ENCODE measurements around the gene COPS2.
"Not testable (repeated sequence)": the region's sequence is repeated elsewhere in the genome, so short reads cannot be mapped to it uniquely, and the experiment has no call there.

COPS2 gene

DNA sequence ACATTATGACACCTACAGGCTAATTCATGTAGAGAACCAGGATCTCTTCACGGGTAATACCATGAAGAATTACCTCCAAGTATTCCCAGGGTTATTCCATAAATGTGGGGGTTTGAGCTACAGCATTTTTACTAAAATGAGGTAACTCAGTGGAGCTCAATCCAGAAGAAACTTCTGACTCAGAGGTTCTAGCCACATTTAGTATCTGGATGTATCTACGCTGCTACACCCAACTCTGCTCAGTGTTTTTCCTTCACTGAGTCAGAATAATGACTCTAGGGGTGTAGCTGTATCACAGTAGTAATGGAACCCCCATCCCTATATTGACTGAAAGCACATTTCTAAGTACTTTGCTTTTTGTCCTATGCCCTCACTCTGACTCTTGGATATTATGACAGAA, 52.4 kb downstream of the COPS2 start:
- DNase-seq (ENCODE audit: low spot score), result no peak

DNA sequence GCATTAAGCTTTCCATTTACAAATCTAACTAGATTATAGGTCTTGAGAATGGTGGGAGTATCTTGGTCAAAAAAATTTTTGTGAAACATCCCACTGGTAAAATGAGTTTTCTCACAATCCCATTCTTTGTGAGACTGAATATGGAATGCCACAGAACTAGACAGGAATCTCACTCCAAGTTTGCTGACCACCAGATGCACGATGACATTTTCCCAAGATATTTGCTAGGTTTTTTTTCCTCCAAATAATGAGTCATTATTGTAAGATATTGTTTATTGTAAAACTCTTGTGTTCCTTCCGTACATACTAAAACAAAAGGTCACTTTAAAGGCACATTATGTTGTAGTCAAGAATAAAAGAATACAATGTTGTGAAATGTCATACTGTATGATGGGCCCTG, 53.9 kb downstream of the COPS2 start:
- no peak for DNase-seq (ENCODE audit: low spot score)

DNA sequence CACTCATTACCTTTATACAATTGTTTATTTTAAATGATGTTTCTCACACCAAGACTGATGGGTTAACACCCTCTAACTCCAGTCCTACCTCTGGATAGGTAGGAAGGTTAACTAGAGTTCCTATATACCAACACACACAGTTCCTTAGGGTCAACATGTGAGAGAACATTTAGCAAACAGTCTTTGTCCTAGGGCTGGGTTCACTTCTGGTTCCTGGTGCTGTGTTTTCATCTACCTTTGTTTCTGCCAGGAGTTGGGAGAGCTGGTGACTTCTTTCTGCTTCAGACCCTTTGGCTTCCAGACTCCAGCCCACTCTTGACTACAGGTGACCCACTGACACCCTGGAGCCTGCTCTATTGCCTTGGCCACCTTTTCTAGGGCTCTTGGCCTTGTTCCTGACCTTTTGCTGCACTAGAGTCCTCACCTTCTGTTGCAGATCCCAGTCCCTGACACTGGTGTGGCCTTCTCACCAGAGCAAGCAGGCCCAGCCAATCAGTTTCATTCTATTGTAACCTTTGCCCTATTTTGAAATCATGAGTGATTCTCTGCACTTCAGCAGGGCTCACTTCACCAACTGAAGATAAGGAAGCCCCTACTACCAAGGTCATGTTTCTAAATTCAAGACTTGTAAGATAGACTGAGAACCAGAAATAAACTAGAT, 59.2 kb downstream of the COPS2 start:
- no peak for DNase-seq (ENCODE audit: low spot score)

DNA sequence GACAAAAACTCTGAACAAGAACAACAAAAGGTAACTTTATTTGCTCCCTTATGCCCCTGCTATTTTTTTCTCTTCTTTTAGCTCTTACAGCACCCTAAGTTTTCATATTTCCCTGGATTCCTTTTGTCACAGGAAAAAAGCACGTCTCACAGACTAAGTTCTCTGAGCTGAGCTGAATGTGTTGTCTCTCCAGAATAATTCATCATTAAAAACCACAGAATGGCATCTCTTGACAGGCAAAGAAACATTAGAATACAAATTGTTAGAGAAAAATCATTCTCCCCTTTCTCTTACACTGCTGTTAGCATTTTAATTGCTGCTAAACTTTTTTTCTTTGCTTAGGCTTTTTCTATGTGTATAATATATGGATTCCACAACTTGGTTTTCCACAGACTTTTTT, 60.5 kb downstream of the COPS2 start:
- no peak for DNase-seq (ENCODE audit: low spot score)

DNA sequence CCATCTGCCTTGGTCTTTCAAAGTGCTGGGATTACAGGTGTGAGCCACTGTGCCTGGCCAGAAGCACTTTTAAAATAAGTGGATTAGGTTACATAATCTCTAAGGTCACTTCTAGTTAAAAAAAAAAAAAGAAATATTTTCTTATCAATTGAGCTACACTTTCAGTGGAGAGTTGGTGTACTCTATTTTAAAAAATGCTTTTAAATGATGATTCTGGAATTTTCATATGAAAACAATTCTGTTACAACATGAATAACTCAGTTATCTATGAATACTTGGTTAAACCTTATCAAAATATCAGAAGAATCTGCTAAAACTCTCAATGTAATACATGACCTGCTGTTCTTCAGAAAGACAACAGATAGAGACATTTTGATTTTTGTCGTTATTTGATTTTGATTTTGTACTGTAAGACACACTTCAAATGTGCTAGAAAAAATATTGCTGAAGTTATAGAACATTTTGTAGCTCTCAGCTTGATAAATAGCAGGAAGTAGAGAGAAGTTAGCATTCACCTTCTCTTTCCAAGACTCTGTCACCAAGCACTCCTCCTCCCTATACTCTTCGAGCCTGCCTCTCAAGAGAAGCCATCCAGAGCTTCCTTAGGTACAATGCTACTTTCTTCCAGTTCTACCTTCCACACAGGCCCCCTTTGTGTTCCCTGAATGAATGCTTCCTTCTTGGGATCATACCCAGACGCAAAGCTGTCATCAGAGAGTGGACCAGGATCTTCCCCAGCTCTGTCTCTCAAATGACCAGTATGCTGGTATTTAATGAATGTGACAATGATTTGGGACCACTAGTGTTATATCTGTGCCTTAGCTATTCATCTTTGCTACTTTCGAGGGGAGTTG, 61.9 kb downstream of the COPS2 start:
- DNase-seq (ENCODE audit: low spot score), result no peak

DNA sequence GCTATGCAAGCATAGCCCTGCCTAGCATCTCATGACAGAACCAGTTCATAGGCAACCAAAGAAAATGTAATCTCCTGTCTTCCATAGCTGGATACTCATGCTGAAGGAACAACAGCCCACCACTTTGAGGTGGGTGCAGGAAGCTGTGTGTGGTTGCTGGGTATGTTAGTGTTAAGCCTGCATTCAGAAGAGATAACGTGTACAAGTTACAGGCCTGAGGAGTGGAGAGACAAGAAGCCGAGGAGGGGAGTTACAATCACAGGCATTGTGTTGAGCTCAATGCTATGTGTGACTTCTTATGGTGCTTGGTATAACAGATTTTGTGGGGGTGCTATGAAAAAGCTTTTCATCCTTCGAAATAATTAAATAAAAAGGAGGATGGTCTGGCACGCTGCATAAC, 66.4 kb downstream of the COPS2 start:
- no peak for DNase-seq (ENCODE audit: low spot score)

DNA sequence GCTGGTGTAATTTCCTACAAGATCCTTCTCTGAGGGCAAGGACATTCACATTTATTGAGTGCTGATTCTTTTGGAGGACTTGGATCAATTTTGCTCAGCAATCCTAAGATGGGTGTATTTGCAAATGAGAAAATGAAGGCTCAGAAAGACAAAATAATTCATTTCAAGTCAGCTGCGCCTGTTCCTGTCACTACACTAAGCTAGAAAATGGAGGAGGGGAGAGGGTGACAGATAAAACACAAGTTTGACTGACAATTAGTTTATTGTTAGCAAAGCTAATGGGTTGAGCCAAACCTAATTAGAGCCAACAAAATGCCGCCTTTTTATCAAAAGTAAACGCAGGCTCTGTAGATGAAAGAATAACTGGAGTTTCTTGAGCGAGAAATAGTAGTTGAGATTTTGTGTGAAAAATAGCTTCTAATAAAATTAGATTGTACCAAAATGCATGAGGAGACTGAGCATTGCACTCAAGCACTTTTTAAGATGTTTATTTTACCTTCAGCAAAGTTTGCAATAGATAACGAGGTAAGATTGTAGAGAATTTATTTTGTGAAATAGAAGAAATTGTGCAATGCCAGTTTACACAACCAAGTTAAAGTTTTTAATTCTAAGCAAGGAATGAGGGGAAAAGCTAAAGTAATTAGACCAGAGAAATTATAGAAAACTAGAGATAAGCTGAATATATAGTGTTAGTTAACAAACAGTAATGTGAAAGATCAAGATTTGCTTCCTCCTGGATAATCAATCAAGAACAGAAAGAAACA, 69.5 kb downstream of the COPS2 start:
- DNase-seq (ENCODE audit: low spot score), result no peak

DNA sequence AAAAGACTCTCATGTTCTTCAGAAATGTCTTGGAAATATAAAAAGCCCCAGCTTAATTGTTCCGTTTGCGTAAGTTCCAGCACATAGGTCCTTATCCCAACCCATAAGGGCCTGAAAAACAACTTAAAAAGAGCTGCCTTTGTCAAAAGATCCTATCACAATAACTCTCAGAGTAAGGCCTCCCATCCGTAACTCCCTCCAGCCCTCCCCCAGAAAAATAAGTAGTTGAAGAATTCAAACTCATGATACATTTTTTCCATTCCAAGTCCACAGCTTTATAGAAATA, 71.2 kb downstream of the COPS2 start:
- DNase-seq (ENCODE audit: low spot score), result no peak

DNA sequence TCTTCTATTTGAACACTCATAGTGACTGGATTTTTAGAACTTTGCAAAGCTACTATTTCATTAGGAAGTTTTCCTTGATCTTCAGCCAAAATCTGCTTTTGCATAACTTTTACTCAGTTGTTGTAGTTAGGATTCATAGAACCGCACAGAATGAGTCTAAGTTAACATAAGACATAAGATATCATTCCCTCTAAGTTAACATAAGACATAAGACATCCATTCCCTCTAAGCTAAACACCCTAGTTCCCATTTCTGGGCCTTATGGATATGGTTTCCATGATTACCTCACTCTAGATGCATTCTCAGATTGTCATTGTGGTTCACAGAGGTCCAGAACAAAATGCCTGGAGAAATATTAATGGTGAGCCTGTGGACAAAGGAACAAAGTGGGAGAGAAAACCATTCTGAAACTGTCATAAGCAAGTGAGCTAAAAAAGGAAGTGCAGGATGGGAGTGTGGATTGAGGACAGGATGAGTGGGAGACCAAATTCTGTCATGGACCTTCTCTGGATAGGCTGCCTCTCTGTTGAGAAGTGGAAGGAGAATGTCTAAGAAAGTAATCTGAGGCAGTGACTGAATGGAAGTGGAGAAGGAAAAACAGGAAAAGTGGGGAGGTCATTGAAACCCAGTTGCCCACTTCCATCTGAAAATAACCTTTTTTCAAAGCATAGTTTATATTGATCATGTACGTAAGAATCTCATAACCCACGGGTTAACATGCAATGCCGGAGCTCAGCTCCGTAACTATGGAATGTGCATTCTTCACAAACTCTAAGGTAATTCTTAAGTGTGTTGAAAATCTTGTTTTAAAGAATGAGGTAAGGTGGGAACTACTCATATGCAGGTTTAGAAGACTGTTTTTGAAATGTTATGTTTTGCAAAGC, 71.8 kb downstream of the COPS2 start:
- DNase-seq (ENCODE audit: low spot score), result no peak

DNA sequence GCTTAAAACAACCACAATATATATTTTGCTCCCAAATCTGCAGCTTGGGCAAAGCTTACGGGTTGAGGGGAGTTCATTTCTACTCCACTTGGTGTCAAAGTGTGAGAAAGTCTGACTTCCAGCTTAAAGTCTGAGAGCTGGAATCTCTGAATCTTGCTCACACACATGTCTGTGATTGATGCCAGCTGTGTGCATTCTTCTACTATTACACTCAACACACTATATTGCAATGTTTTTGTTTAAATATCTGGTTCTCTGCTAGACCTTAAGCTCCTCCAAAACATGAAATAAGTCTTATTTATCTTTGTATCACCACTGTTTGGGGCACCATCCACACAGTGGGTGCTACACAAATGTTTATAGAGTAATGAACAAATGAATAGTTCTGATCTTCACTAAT, 72.4 kb downstream of the COPS2 start:
- no peak for DNase-seq (ENCODE audit: low spot score)

DNA sequence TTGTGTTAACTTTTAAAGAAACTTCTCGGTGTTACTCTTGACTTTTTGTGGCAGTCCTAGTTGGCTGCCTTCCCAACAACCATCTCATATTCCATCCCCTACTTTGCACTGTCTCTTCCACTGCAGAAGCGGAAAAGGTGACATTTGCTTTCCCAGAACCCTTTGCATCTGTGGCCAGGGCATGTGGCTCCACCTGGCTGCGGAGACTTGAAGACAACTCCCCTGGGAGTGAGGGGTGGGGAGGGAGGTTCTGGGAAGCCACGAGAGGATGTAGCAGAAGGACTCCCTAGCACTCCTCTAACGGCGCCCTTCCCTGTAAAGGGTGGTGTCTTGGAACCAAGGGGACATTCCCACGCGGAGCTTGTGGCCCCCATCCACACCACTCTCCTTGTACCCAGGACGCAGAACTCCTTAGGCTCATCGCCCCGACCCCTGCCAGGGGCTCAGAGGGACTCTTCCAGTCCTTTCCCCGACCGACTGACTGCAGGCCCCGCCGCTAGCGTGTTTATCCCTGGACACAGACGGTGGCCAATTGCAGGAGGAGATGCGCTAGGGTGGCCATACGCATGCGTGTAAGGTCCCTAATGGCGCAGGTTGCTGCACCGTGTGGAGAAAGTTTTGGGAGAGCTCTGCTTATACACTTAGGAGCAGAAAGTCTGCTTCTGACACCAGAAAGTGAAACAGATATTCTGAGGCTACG, 75.9 kb downstream of the COPS2 start:
- DNase-seq (ENCODE audit: low spot score), result no peak

DNA sequence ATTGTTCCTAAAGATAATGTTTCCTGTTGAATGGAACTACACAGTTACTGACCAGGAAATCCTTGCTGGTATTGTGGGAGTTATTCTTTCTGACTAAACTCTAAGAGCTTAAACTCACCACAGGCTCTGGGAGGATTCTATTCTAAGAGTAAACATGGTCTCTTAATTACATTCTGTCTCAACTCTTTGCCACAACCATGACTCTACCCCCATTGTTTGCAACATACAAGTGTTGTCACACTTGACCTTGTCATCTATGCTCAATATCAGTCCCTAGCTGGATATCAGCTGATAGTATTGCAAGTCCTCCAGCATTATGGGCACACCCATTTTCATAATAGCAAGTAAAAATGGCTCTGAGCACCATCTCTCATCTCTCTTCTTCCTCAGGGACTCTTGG, 79.5 kb downstream of the COPS2 start:
- no peak for DNase-seq (ENCODE audit: low spot score)

DNA sequence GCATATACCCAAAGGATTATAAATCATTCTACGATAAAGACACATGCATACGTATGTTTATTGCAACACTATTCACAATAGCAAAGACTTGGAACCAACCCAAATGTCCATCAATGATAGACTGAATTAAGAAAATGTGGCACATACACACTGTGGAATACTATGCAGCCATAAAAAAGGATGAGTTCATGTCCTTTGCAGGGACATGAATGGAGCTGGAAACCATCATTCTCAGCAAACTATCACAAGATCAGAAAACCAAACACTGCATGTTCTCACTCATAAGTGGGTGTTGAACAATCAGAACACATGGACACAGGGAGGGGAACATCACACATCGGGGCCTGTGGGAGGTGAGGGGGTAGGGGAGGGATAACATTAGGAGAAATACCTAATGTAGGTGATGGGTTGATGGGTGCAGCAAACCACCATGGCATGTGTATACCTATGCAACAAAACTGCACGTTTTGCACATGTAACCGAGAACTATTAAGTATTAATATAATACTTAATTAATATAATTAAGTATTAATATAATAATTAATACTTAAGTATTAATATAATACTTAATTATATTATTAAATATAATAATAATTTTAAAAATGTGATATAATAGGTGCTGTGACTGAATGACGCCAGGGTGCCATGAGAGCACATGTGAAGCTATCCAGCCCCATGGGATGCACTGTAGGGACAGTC, 80.7 kb downstream of the COPS2 start:
- DNase-seq (ENCODE audit: low spot score), result not testable (repeated sequence)

All from ecto neural progenitor cell (in vitro differentiated cells).